IMR-90 (cell line): ENCODE results near the gene NEK4. TPM values are rescaled to one million over a fixed set of nuclear protein-coding genes. Genes with fewer than 3 reads are reported as not detected.

Experiments
- ATAC-seq: fragments of 200-7000 bp; cut with Tn5 transposase; 2 replicates; pipeline ENCODE4 v1.9.1; 2020; ENCODE audit warnings: low read depth, mild to moderate bottlenecking, moderate library complexity
- BruUV-seq: library from RNA; stranded (reverse); fragments of 400-500 nt; replicated peaks from 2 replicates; lab custom pipeline; 2021; lab: Mats Ljungman, UMichigan
- CTCF ChIA-PET: fragments of 300-600 bp; formaldehyde crosslinking; extraction: SDS; loops from one replicate; lab custom pipeline; 2021; ENCODE audit warnings: antibody characterized with exemption; lab: Yijun Ruan, JAX
- POLR2A ChIA-PET: fragments of 300-600 bp; sonication (Branson Sonifier 250); formaldehyde crosslinking; loops from one replicate; lab custom pipeline; 2022; ENCODE audit warnings: antibody characterized with exemption; ENCODE audit not compliant: unreplicated experiment; lab: Charles Lee
- DNase-seq: peaks from one replicate; pipeline ENCODE4 v3.0.0; 2013
- H2AFZ ChIP-seq: replicated peaks from 2 replicates; pipeline ENCODE3; 2013; ENCODE audit warnings: low read length, mild to moderate bottlenecking; ENCODE audit not compliant: poor library complexity
- H2AK5ac ChIP-seq: 2 replicates; pipeline ENCODE4 v1.6.1; 2013; ENCODE audit warnings: low read depth, low read length, inconsistent platforms
- H2AK9ac ChIP-seq: replicated peaks from 2 replicates; pipeline ENCODE3; 2013; ENCODE audit warnings: mild to moderate bottlenecking, low read depth, low read length, moderate library complexity; ENCODE audit not compliant: poor library complexity
- H2BK120ac ChIP-seq: 2 replicates; pipeline ENCODE4 v1.6.1; 2013; ENCODE audit warnings: low read depth, low read length, inconsistent platforms
- H2BK15ac ChIP-seq: 3 replicates; pipeline ENCODE4 v1.6.1; 2013; ENCODE audit warnings: low read depth, low read length, inconsistent platforms
- H2BK20ac ChIP-seq: 2 replicates; pipeline ENCODE4 v1.6.1; 2013; ENCODE audit warnings: low read depth, mild to moderate bottlenecking, inconsistent platforms, low read length, moderate library complexity
- H2BK5ac ChIP-seq: 2 replicates; pipeline ENCODE4 v1.6.1; 2013; ENCODE audit warnings: mild to moderate bottlenecking, low read depth, low read length, inconsistent platforms; ENCODE audit not compliant: poor library complexity, severe bottlenecking
- H3K14ac ChIP-seq: replicated peaks from 2 replicates; pipeline ENCODE4 v1.6.1; 2013; ENCODE audit warnings: low read depth, low read length, inconsistent platforms
- H3K18ac ChIP-seq: 2 replicates; pipeline ENCODE4 v1.6.1; 2013; ENCODE audit warnings: low read depth, low read length, control low read depth
- H3K23ac ChIP-seq: 2 replicates; pipeline ENCODE4 v1.6.1; 2013; ENCODE audit warnings: low read depth, low read length, inconsistent platforms
- H3K27ac ChIP-seq: 2 replicates; pipeline ENCODE4 v1.5.1; 2013; ENCODE audit warnings: mild to moderate bottlenecking, control low read depth, low read length; ENCODE audit not compliant: insufficient read depth
- H3K27me3 ChIP-seq: 2 replicates; pipeline ENCODE4 v1.6.1; 2013; ENCODE audit warnings: low read length; ENCODE audit not compliant: control insufficient read depth, insufficient read depth
- H3K36me3 ChIP-seq: 2 replicates; pipeline ENCODE4 v1.6.1; 2013; ENCODE audit warnings: low read length, mixed read lengths; ENCODE audit not compliant: control insufficient read depth, insufficient read depth
- H3K4ac ChIP-seq: 2 replicates; pipeline ENCODE4 v1.6.1; 2013; ENCODE audit warnings: low read depth, low read length, inconsistent platforms
- H3K4me1 ChIP-seq: 2 replicates; pipeline ENCODE4 v1.6.1; 2013; ENCODE audit warnings: low read length, mixed read lengths; ENCODE audit not compliant: control insufficient read depth, insufficient read depth
- H3K4me2 ChIP-seq: 2 replicates; pipeline ENCODE4 v1.6.1; 2013; ENCODE audit warnings: low read depth, mild to moderate bottlenecking, control low read depth, low read length, moderate library complexity
- H3K4me3 ChIP-seq: 2 replicates; pipeline ENCODE4 v1.5.1; 2013; ENCODE audit warnings: low read depth, mild to moderate bottlenecking, control low read depth, low read length, moderate library complexity; ENCODE audit not compliant: insufficient read depth
- H3K56ac ChIP-seq: 2 replicates; pipeline ENCODE4 v1.6.1; 2013; ENCODE audit warnings: low read length, inconsistent platforms; ENCODE audit not compliant: insufficient read depth; ENCODE audit errors: extremely low read depth
- H3K79me1 ChIP-seq, 2 experiments: 2 replicates each; pipeline ENCODE4 v1.6.1; 2013; ENCODE audit warnings: low read length in 2 of 2, inconsistent platforms in 1 of 2, low read depth in 1 of 2
- H3K9ac ChIP-seq: 2 replicates; pipeline ENCODE4 v1.6.1; 2013; ENCODE audit warnings: low read depth, low read length, control low read depth
- H3K9me1 ChIP-seq: 2 replicates; pipeline ENCODE4 v1.6.1; 2013; ENCODE audit warnings: low read length, inconsistent platforms; ENCODE audit not compliant: insufficient read depth
- H3K9me3 ChIP-seq: 2 replicates; pipeline ENCODE4 v1.6.1; 2013; ENCODE audit warnings: low read length; ENCODE audit not compliant: control insufficient read depth, insufficient read depth
- H4K20me1 ChIP-seq: 2 replicates; pipeline ENCODE4 v1.6.1; 2013; ENCODE audit warnings: low read length, inconsistent platforms; ENCODE audit not compliant: insufficient read depth
- H4K5ac ChIP-seq: 2 replicates; pipeline ENCODE4 v1.6.1; 2013; ENCODE audit warnings: mild to moderate bottlenecking, low read depth, low read length, control low read depth
- H4K8ac ChIP-seq, 2 experiments: 2 replicates each; pipeline ENCODE4 v1.6.1; 2013; ENCODE audit warnings: low read depth in 2 of 2, low read length in 2 of 2, control low read depth in 1 of 2, inconsistent platforms in 1 of 2
- H4K91ac ChIP-seq: 2 replicates; pipeline ENCODE4 v1.6.1; 2013; ENCODE audit warnings: low read depth, low read length, inconsistent platforms; ENCODE audit not compliant: insufficient read depth
- BHLHE40 ChIP-seq: fragments of 150-350 bp; IDR thresholded peaks from 2 replicates; pipeline ENCODE4 v1.6.1; 2016; ENCODE audit warnings: mild to moderate bottlenecking, low read depth, low read length
- CEBPB ChIP-seq: IDR thresholded peaks from 2 replicates; pipeline ENCODE4 v1.6.1; 2012; ENCODE audit warnings: low read depth, low read length, improper control_type of control experiment
- ELK1 ChIP-seq: fragments of 150-350 bp; IDR thresholded peaks from 2 replicates; pipeline ENCODE4 v1.6.1; 2016; ENCODE audit warnings: low read depth, mild to moderate bottlenecking, low read length, moderate library complexity, borderline replicate concordance
- dilution Hi-C: fragments of 300-500 bp; cut with HindIII; formaldehyde crosslinking; loops from one replicate; pipeline ENCODE4 v1.14.3; 2018; ENCODE audit warnings: low sequenced_read_pairs; ENCODE audit not compliant: unreplicated experiment
- in situ Hi-C: fragments of 300-500 bp; cut with MboI; formaldehyde crosslinking; loops from 3 replicates; pipeline ENCODE4 v1.14.3; 2019; ENCODE audit warnings: low sequenced_read_pairs, inconsistent platforms, mixed read lengths
- intact Hi-C: fragments of 100-400 bp; cut with micrococcal nuclease; formaldehyde crosslinking; loops from 2 replicates; pipeline ENCODE4 v1.10.0; 2022
- polyA plus RNA-seq, 3 experiments: library from polyadenylated mRNA; depleted of rRNA; stranded (reverse); fragments of >200 nt; gene quantifications; 2 replicates each; pipeline ENCODE4 v1.2.3, GENCODE V29; 2012; ENCODE audit warnings: low replicate concordance in 1 of 3
- total RNA-seq: library from RNA; depleted of rRNA; stranded (reverse); fragments of >200 nt; gene quantifications from 2 replicates; pipeline ENCODE4 v1.2.3, GENCODE V29; 2012

Gene NEK4
- total and polyA plus RNA-seq, 2 of the 4 experiments (the other 2 are of a cell fraction) = 10.3 to 24.7 TPM

GRCh38 chr3:52719618-52720017 is 51.1 kb downstream of the NEK4 start:
- H3K4me1 ChIP-seq = no peaks in the 10 kb centered on the region
- no peak overlapping the region for H2BK5ac ChIP-seq
- ChIA-PET CTCF (no interaction called here), POLR2A (no interaction called here)
- no peak for ATAC-seq
- no peak overlapping the region for H2BK20ac ChIP-seq
- H3K27ac ChIP-seq = no peak overlapping the region
- no peak overlapping the region for H4K5ac ChIP-seq
- H2AFZ ChIP-seq = no peak overlapping the region
- H3K56ac ChIP-seq = no peak overlapping the region
- no peak overlapping the region for H3K18ac ChIP-seq
- H3K36me3 ChIP-seq = no peaks in the 10 kb centered on the region; the same call in 1 of the 2 replicates
- H3K23ac ChIP-seq = no peak overlapping the region
- no peak overlapping the region for H4K8ac ChIP-seq
- H2AK5ac ChIP-seq = no peak overlapping the region
- H3K14ac ChIP-seq = no peak overlapping the region
- no peak overlapping the region for H4K91ac ChIP-seq
- H2AK9ac ChIP-seq = no peak overlapping the region
- no peak overlapping the region for H3K4me2 ChIP-seq
- dilution Hi-C loops = no loop called here
- no peaks in the 10 kb centered on the region for H3K27me3 ChIP-seq
- no peak overlapping the region for H2BK120ac ChIP-seq
- no peak overlapping the region for H2BK15ac ChIP-seq
- no peaks in the 10 kb centered on the region for H4K20me1 ChIP-seq
- BruUV-seq = no TSS peak
- DNase-seq = no peak
- TF ChIP-seq CEBPB (no peak), BHLHE40 (no peak), ELK1 (no peak)
- in situ Hi-C loops = no loop called here
- no peaks in the 10 kb centered on the region for H3K79me1 ChIP-seq
- no peak overlapping the region for H3K4ac ChIP-seq
- H3K9me1 ChIP-seq = no peaks in the 10 kb centered on the region
- intact Hi-C loops = no loop called here
- H3K9ac ChIP-seq = no peak overlapping the region
- H3K9me3 ChIP-seq = no peaks in the 10 kb centered on the region
- H3K4me3 ChIP-seq = no peak overlapping the region
